Neural progenitor cell (in vitro differentiated cells): ENCODE results near the gene TPD52L2. TPM values are rescaled to one million over a fixed set of nuclear protein-coding genes. Genes with fewer than 3 reads are reported as not detected.

Experiments
- DNase-seq: peaks from one replicate; pipeline ENCODE4 v3.0.0-alpha.2; 2016; ENCODE audit warnings: low spot score
- H2AFZ ChIP-seq: fragments of 200-600 bp; sonication (generic); replicated peaks from 2 replicates; pipeline ENCODE4 v1.6.1; 2016; ENCODE audit warnings: antibody characterized with exemption
- H3F3A ChIP-seq: fragments of 200-600 bp; sonication (generic); 2 replicates; pipeline ENCODE4 v1.6.1; 2016; ENCODE audit warnings: antibody characterized with exemption, low read depth
- H3K27ac ChIP-seq: fragments of 200-600 bp; sonication (generic); 2 replicates; pipeline ENCODE4 v1.5.1; 2016; ENCODE audit warnings: mild to moderate bottlenecking
- H3K27me3 ChIP-seq: fragments of 200-600 bp; sonication (generic); 2 replicates; pipeline ENCODE4 v1.6.1; 2016; ENCODE audit warnings: mild to moderate bottlenecking, moderate library complexity
- H3K36me3 ChIP-seq: fragments of 200-600 bp; sonication (generic); 2 replicates; pipeline ENCODE4 v1.5.1; 2016
- H3K4me1 ChIP-seq: fragments of 200-600 bp; sonication (generic); 2 replicates; pipeline ENCODE4 v1.6.1; 2016; ENCODE audit warnings: mixed run types
- H3K4me2 ChIP-seq: fragments of 200-600 bp; sonication (generic); 2 replicates; pipeline ENCODE4 v1.6.1; 2016
- H3K4me3 ChIP-seq: fragments of 200-600 bp; sonication (generic); 2 replicates; pipeline ENCODE4 v1.5.1; 2016
- H3K79me2 ChIP-seq: fragments of 200-600 bp; sonication (generic); 2 replicates; pipeline ENCODE4 v1.6.1; 2016; ENCODE audit warnings: low read depth
- H3K9ac ChIP-seq: fragments of 200-600 bp; sonication (generic); 2 replicates; pipeline ENCODE4 v1.6.1; 2016
- H3K9me3 ChIP-seq: fragments of 200-600 bp; sonication (generic); 2 replicates; pipeline ENCODE4 v1.5.1; 2016; ENCODE audit warnings: low read depth
- H4K20me1 ChIP-seq: fragments of 200-600 bp; sonication (generic); 2 replicates; pipeline ENCODE4 v1.6.1; 2016; ENCODE audit warnings: low read depth
- H3K27ac Mint-ChIP-seq: 3 replicates; pipeline ENCODE4 v1.8.0; 2021; ENCODE audit warnings: mixed read lengths
- H3K27me3 Mint-ChIP-seq: 2 replicates; pipeline ENCODE4 v1.8.0; 2022; ENCODE audit warnings: low read depth, mild to moderate bottlenecking, inconsistent platforms, moderate library complexity, mixed read lengths; ENCODE audit not compliant: insufficient read depth
- H3K36me3 Mint-ChIP-seq: 3 replicates; pipeline ENCODE4 v1.8.0; 2021; ENCODE audit warnings: mixed read lengths
- H3K4me1 Mint-ChIP-seq: 3 replicates; pipeline ENCODE4 v1.8.0; 2021; ENCODE audit warnings: mixed read lengths
- H3K4me3 Mint-ChIP-seq: 3 replicates; pipeline ENCODE4 v1.8.0; 2021; ENCODE audit warnings: mild to moderate bottlenecking, moderate library complexity, mixed read lengths
- H3K9me3 Mint-ChIP-seq: 3 replicates; pipeline ENCODE4 v1.8.0; 2020; ENCODE audit warnings: mixed read lengths
- EZH2 ChIP-seq: fragments of 200-600 bp; sonication (generic); IDR thresholded peaks from 2 replicates; pipeline ENCODE4 v1.6.1; 2017; ENCODE audit warnings: antibody characterized with exemption, mild to moderate bottlenecking, moderate library complexity
- EZH2phosphoT487 ChIP-seq: fragments of 200-600 bp; sonication (generic); IDR thresholded peaks from 2 replicates; pipeline ENCODE4 v1.6.1; 2017; ENCODE audit warnings: antibody characterized with exemption
- total RNA-seq: library from RNA; depleted of rRNA; stranded (reverse); fragments of >200 nt; gene quantifications from 2 replicates; pipeline ENCODE4 v1.2.3, GENCODE V29; 2015; ENCODE audit warnings: low replicate concordance
- TF ChIP-seq, protein P1 (sequence below): fragments of 200-600 bp; sonication (generic); IDR thresholded peaks from 2 replicates; pipeline ENCODE4 v1.5.1; 2017; ENCODE audit warnings: antibody characterized with exemption, mild to moderate bottlenecking

TPD52L2 gene
- total RNA-seq, 1 donor from 2014 or later, result 66.6 TPM

DNA sequence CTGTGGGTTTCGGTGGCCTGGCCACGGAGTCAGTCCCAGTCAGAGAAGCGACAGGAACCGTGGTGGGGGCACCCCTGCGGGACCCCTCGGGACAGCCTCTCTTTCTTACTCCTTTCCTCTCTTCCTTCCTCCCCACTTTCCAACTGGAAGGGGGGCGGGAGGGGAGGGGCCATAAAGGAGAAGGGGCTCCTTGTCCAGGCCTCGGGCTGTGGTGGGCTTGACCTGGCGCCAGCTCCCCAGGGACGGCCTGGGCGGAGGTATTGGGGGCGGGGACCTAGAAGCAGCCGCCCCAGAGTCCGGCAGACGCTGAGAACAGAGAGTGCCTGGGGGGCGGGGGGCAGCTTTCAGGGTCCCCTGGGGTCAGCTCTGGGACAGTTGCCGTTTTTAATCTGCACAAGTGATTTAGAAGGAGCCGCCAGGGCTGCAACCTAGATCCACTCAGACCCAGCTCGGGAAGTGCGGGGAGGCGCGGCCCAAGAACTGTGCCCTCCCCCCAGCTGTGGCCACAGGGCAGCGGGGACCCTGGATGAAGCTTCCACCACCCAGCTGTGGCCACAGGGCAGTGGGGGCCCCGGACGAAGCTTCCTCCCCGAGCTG lies 10.2 kb upstream of the TPD52L2 start:
- no peaks in the 10 kb centered on the region for H3K9me3 ChIP-seq
- H3K9me3 Mint-ChIP-seq, result peaks cover 7% of the 10 kb centered on the region
- no peaks in the 10 kb centered on the region for H3K79me2 ChIP-seq
- H3F3A ChIP-seq, result peaks cover 31% of the 10 kb centered on the region
- H3K4me2 ChIP-seq, result peak overlapping the region; percentile 50
- H4K20me1 ChIP-seq, result no peaks in the 10 kb centered on the region
- H3K27me3 ChIP-seq, result no peaks in the 10 kb centered on the region
- H3K9ac ChIP-seq, result no peak overlapping the region
- no peak overlapping the region for H3K27ac ChIP-seq
- TF ChIP-seq, protein P1, sequence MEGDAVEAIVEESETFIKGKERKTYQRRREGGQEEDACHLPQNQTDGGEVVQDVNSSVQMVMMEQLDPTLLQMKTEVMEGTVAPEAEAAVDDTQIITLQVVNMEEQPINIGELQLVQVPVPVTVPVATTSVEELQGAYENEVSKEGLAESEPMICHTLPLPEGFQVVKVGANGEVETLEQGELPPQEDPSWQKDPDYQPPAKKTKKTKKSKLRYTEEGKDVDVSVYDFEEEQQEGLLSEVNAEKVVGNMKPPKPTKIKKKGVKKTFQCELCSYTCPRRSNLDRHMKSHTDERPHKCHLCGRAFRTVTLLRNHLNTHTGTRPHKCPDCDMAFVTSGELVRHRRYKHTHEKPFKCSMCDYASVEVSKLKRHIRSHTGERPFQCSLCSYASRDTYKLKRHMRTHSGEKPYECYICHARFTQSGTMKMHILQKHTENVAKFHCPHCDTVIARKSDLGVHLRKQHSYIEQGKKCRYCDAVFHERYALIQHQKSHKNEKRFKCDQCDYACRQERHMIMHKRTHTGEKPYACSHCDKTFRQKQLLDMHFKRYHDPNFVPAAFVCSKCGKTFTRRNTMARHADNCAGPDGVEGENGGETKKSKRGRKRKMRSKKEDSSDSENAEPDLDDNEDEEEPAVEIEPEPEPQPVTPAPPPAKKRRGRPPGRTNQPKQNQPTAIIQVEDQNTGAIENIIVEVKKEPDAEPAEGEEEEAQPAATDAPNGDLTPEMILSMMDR, result no peak
- TF ChIP-seq EZH2 (no peak), EZH2phosphoT487 (no peak)
- peaks cover 40% of the 10 kb centered on the region for H3K4me1 ChIP-seq
- no peak overlapping the region for H3K4me3 ChIP-seq
- H3K4me3 Mint-ChIP-seq, result no peak overlapping the region
- no peaks in the 10 kb centered on the region for H3K36me3 Mint-ChIP-seq
- no peak overlapping the region for H2AFZ ChIP-seq
- peaks cover 4% of the 10 kb centered on the region for H3K27me3 Mint-ChIP-seq
- H3K27ac Mint-ChIP-seq, result no peak overlapping the region
- peak; percentile 47 for DNase-seq
- H3K36me3 ChIP-seq, result no peaks in the 10 kb centered on the region
- peaks cover 33% of the 10 kb centered on the region for H3K4me1 Mint-ChIP-seq

DNA sequence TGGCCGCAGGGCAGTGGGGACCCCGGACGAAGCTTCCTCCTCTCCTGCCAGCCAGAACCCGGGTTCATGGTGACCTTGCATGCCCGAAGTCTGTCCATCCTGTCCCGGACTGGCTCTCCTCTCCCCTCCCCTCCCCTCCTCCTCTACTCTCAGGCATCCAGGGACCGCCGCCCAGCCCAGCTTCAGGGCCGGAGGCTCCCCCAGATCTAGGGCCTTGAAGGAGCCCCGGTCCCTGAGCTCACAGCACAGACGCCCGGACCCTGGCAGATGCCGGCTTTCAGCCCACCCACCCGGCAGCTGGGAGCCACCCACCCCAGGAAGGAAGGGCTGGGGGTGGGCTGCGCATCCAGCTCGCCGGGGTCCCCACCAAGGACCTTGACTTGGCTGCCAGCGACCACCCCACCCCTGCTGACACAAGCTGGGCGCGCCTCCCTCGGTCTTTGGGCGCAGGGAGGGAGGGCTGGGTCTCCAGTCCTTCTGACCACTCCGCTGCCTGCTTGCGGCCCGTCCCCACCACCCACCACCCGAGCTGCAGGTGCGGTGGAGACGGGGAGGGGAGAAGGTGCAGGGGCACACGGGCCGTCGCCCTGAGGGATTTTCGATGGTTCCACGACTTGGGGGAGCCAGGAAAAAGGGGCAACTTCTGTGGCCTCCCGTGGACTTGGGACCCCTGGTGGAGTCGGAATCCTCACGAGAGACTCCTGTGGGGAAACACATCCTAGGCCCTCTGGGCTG lies 9.5 kb upstream of the TPD52L2 start:
- no peaks in the 10 kb centered on the region for H3K36me3 Mint-ChIP-seq
- Histone ChIP-seq H3K27me3 (no peaks in the 10 kb centered on the region), H4K20me1 (no peaks in the 10 kb centered on the region), H3K36me3 (no peaks in the 10 kb centered on the region), H3K9me3 (no peaks in the 10 kb centered on the region), H2AFZ (no peak overlapping the region), H3K79me2 (no peaks in the 10 kb centered on the region), H3K4me3 (no peak overlapping the region), H3K4me2 (peak overlapping the region; percentile 50), H3K27ac (no peak overlapping the region), H3K4me1 (peaks cover 40% of the 10 kb centered on the region), H3K9ac (no peak overlapping the region), H3F3A (peaks cover 29% of the 10 kb centered on the region)
- H3K4me1 Mint-ChIP-seq, result peaks cover 36% of the 10 kb centered on the region
- no peak overlapping the region for H3K4me3 Mint-ChIP-seq
- no peak for DNase-seq
- peaks cover 5% of the 10 kb centered on the region for H3K9me3 Mint-ChIP-seq
- H3K27me3 Mint-ChIP-seq, result peaks cover 4% of the 10 kb centered on the region
- no peak overlapping the region for H3K27ac Mint-ChIP-seq
- TF ChIP-seq, protein P1, result no peak
- TF ChIP-seq EZH2, result no peak
- no peak for TF ChIP-seq EZH2phosphoT487

DNA sequence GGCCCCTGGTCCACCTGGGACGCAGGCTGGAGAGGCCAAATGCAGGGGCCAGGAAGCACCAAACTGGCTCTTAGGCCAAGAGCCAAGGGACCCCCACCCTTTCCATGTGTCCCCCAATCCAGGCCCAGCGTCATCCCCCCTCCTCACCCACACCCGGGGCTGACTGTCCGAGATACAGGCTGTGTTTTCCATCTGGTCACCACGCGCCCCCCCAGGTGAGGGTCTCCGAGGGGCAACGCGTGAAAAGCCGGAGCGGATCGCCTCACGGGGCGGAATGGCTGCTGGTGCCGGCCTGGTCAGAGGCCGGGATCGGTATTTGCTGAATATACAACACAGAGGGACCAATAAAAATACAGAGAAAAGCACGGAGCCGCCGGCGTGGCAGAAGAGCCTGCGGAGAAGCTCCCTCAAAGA lies 9.0 kb upstream of the TPD52L2 start:
- H3K79me2 ChIP-seq, result no peaks in the 10 kb centered on the region
- no peak overlapping the region for H3K9ac ChIP-seq
- TF ChIP-seq, protein P1, result no peak
- TF ChIP-seq EZH2, result no peak
- no peak for TF ChIP-seq EZH2phosphoT487
- Mint-ChIP-seq H3K27me3 (peaks cover 4% of the 10 kb centered on the region), H3K9me3 (peaks cover 2% of the 10 kb centered on the region), H3K4me1 (peaks cover 36% of the 10 kb centered on the region), H3K27ac (no peak overlapping the region), H3K4me3 (peak overlapping the region; percentile 57), H3K36me3 (no peaks in the 10 kb centered on the region)
- H3K4me2 ChIP-seq, result peak overlapping the region; percentile 50
- no peaks in the 10 kb centered on the region for H3K36me3 ChIP-seq
- H3F3A ChIP-seq, result peaks cover 29% of the 10 kb centered on the region
- no peaks in the 10 kb centered on the region for H3K9me3 ChIP-seq
- DNase-seq, result no peak
- no peaks in the 10 kb centered on the region for H3K27me3 ChIP-seq
- no peak overlapping the region for H2AFZ ChIP-seq
- peaks cover 40% of the 10 kb centered on the region for H3K4me1 ChIP-seq
- no peak overlapping the region for H3K4me3 ChIP-seq
- no peaks in the 10 kb centered on the region for H4K20me1 ChIP-seq
- H3K27ac ChIP-seq, result no peak overlapping the region
